GM18861 (cell line): Measurements from ENCODE around the gene TMED10.

Experiments used
- ATAC-seq: cut with Tn5 transposase; IDR thresholded peaks from one replicate; pipeline ENCODE4 v1.9.1; 2021; ENCODE audit not compliant: unreplicated experiment

The TMED10 gene

GRCh38 chr14:75176142-75176820, at the start of gene TMED10:
Gene TMED10 (minus strand): TSS chr14:75176612. CDS start chr14:75176579, 33 bp downstream.
- peak; percentile 54 for ATAC-seq

- ATAC-seq, result no peak
These were observed 48.1 kb upstream of the TMED10 start for GRCh38 chr14:75224561-75224960.

- ATAC-seq, result peak; percentile 52
These were observed 47.3 kb upstream of the TMED10 start for GRCh38 chr14:75223664-75224154.

GRCh38 chr14:75222208-75222701, 45.8 kb upstream of the TMED10 start:
- peak; percentile 48 for ATAC-seq

GRCh38 chr14:75221797-75222196, 45.4 kb upstream of the TMED10 start:
- ATAC-seq, result no peak

DNA sequence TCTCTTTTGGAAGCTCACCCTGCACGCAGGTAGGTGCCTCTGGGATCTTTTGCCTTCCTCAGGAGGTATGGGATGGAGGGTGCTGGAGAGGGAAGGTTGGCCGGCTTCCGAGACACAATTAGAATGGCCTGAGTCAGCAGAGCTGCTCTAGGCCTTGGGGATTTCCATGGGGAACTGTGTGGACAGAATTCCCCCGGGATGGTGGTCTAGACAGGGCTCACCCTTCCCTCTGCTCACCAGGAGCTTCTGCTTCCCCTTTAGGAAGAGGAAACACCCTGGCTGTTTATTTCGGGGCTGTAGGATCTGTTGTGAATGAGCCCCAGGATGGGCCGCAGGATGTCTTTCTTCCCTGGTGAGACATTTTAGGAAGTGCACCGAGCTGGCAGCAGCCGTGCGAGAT, 43.7 kb upstream of the TMED10 start:
- no peak for ATAC-seq

DNA sequence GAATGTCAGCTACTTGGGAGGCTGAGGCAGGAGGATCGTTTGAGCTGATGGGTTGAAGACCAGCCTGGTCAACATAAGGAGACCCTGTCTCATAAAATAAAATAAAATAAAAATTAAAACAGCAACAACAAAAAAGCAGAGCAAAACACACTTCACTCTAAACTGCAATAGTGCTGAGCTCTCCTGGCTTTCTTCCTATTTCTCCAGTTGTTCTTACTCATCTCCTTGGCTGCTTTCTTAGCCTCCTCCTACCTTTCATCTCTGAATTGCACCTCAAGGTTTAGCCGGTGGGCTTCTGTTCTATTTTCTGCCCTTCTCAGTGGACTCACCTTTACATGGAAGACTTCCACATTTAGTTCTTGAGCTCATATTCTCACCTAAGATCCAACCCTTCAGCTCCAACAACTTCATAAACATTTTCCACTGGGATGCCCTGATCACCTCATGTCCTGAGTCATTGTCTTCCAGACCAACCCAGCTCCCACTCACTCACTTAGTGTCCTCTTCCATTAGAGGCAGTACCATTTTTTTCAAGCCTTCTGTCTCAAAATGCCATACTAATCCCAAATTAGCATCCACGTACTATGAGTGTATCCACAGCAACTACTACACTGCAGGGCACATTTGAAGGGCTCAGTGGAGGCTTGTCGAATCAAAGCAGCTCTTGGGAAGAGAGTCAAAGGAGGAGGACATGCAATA, 41.2 kb upstream of the TMED10 start:
- ATAC-seq, result no peak

GRCh38 chr14:75216427-75217006, 40.1 kb upstream of the TMED10 start:
- no peak for ATAC-seq

- ATAC-seq, result no peak
These were observed 39.1 kb upstream of the TMED10 start for GRCh38 chr14:75215520-75215919.

- no peak for ATAC-seq
These were observed 38.1 kb upstream of the TMED10 start for GRCh38 chr14:75214558-75214957.

GRCh38 chr14:75213172-75213571, 36.8 kb upstream of the TMED10 start:
- ATAC-seq, result no peak

DNA sequence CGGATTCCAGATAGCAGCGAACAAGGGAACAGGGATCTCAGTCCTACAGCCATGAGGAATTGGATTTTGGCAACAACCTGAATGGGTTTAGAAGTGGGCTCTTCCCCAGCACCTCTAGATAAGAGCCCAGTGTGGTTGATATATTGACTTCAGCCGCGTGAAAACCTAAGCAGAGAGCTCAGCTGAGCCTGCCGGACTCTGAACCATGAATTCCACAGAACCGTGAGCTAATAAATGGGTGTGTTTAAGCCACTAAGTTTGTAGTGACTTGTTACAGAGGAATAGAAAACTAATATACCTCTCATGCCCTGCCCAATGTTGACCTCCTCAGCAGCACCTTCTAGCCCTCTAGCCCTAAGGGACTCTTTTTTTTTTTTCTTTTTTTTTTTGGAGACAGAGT, 32.4 kb upstream of the TMED10 start:
- no peak for ATAC-seq

GRCh38 chr14:75206190-75206589, 29.8 kb upstream of the TMED10 start:
- no peak for ATAC-seq

- ATAC-seq, result no peak
These were observed 29.2 kb upstream of the TMED10 start for GRCh38 chr14:75205591-75205990.

DNA sequence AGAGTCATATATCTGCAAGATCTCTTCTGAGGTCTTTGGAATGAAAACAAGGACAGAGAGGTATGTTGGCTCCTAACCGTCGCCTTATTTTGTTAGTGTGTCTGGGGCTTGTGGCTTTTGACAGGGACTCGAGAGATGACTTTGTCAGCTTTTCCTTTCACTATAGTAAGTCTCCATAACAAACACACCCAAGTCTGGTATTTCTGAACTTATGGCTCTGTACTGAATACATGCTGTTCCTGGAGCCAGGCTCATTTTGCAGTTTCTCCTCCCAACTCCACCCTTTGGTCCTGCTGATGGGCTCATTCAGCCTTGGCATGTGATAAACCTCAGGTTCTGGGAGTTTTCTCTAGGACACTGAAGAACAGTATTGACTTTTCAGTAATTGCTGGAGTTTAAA, 27.7 kb upstream of the TMED10 start:
- no peak for ATAC-seq

DNA sequence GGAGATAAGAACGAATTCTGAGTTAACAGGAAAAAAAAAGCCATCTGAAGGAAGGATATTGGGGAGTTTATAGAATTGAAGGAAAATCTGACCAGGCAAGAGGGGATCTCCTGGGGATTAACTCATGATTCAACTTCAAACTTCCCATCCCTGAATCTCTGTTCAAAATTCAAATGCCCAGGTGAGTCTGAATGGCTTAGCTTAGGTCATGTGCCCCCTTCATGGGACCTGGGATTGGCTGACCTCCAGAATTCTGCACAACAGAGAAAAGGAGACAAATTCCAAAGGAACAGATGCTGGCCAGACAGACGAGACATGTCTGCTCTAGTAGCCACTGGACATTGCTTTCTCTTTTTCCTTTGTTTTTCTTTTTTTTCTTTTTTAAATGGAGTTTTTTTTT, 26.2 kb upstream of the TMED10 start:
- no peak for ATAC-seq

DNA sequence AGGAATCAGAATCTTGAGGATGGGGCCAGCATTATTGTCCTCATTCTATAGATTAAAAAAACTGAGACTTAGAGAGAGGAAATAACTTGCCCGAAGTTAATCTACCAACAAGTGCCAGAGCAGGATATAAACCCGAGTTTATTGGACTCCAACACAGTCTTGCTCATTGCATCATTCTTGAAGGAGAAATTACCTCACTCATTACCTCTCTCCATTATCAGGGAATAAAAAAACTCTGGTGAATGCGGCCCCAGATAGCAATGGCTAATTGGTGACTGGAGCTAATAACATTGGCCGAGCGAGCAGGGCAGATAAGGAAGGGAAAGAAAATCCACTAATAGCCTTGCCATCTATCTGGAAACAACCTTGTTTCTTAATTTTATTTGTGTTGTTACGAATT, 24.7 kb upstream of the TMED10 start:
- ATAC-seq, result no peak

- ATAC-seq, result no peak
These were observed 24.0 kb upstream of the TMED10 start for GRCh38 chr14:75200451-75200850.

DNA sequence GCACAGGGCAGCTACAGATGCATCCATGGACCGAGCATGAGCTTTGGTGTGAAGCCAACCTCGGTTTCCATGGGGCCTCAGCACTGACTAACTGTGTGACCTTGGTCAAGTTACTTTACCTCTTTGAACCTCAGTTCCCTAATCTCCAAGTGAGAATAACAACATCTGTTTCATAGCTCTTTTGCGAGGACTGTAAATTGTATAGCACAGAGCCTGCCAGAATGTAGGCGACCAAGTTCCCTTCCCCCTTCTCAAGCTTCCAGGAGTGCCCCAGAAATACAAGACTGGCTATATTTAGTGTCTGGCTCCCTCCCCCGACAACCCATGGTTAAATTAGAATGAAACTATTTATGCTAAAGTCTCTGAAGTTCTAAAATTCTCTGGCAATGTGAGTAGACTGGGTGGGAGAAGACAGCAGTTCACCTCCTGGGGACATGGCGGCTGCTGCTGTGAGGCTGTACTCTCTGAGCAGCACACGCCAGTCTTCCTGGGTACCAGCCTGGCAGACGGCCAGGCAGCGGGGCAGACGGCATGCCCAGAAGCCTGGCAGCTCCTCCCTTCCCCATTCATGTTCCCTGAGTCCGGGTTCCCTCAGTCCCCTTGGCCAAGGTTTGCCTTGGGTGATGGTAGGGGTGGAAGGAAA, 22.0 kb upstream of the TMED10 start:
- no peak for ATAC-seq

- no peak for ATAC-seq
These were observed 20.9 kb upstream of the TMED10 start for GRCh38 chr14:75197338-75197737.

GRCh38 chr14:75196468-75196867, 20.1 kb upstream of the TMED10 start:
- ATAC-seq, result no peak
